GM12874 (cell line): ENCODE measurements around the gene TEKT5.

Experiments
- TF ChIP-seq, protein P1 (sequence below): IDR thresholded peaks from 2 replicates; pipeline ENCODE4 v1.5.1; 2011; ENCODE audit warnings: low read depth, mild to moderate bottlenecking, control low read depth, low read length, moderate library complexity; ENCODE audit not compliant: insufficient read depth

The TEKT5 gene

DNA sequence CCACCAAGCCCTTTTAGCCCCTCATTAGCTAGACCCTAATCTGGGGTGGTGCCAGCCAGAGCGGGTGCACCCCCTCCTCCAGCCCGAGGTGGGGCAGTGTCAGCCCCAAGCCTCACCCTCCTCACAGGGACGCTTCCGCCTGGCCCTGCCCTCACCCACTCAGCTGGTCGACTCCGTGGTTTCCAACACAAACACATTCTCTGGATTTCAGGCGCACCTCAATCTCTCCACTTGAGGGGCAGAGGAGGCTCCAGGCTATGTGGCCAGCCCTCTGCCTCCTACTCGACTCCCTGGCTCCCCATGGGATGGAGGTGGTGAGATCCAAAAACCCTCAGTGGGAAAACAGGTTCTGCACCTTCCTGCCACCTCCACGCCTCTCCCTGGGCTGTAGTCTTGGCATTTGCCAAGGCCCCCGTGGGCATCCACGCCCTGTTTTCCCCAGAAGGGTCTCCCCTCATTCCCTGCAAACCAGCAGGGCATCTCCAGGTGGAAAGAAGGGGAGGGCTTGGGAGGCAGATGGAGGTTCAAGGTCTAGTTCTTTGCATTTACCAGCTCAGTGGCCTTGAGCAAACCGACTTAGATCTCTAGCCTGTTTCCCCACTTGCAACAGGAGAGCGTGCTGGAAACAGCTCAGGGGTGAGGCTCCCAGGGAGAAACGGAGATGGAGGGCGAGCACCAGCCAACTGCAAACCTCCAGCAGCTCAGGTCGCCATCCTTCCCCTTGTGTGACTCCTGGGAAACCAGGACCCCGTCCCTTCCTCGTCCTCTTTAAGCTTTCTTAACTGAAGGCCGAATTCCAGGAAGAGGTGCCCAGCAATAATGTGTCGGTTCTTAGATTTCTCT, 116.0 kb downstream of the TEKT5 start:
- TF ChIP-seq, protein P1, sequence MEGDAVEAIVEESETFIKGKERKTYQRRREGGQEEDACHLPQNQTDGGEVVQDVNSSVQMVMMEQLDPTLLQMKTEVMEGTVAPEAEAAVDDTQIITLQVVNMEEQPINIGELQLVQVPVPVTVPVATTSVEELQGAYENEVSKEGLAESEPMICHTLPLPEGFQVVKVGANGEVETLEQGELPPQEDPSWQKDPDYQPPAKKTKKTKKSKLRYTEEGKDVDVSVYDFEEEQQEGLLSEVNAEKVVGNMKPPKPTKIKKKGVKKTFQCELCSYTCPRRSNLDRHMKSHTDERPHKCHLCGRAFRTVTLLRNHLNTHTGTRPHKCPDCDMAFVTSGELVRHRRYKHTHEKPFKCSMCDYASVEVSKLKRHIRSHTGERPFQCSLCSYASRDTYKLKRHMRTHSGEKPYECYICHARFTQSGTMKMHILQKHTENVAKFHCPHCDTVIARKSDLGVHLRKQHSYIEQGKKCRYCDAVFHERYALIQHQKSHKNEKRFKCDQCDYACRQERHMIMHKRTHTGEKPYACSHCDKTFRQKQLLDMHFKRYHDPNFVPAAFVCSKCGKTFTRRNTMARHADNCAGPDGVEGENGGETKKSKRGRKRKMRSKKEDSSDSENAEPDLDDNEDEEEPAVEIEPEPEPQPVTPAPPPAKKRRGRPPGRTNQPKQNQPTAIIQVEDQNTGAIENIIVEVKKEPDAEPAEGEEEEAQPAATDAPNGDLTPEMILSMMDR = no peak
